ENCODE results near the gene SLC16A7. TPM values are rescaled to one million over a fixed set of nuclear protein-coding genes. Genes with fewer than 3 reads are reported as not detected.

Gene SLC16A7
- total RNA-seq, 6 experiments from 2014 or later, result 11.3 to 25.1 (median 20.5) TPM

DNA sequence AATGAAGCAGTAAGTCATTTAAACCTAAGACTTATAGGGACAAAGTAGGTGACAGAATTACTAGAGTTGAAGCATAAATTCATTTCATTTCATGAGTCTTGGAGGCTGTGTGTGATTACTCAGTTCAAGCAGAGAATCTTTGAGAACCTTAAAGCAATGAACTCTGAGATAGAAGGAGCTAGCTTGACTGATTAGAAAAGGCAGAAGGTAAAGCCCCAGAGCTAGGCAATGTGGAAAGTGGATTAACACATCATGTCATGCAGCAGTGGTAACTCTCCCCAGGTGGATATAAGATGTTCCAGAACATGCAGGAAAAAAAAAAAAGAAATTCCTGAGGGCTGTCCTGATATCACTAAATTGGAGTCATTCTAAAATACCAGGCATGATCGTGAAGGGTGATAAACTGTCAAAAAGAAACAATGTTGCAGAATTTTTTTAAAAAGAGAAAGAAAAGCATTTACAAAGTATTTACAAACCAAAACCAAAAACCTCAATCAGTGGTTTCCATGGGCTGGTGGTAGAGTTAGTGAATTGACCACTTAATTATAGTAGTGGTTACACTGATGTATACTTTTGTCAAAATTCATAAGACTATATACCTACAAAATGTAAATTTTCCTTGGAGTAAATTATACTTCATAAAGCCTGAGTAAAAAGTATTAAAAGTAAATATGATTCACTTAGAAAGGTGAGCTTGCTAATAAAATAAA is 12.7 kb upstream of the SLC16A7 start:
- ATAC-seq, result no peak
- Histone ChIP-seq H3K27me3 (no peaks in the 10 kb centered on the region), H3K4me1 (no peaks in the 10 kb centered on the region), H3K4me3 (no peak overlapping the region), H3K9me3 (no peaks in the 10 kb centered on the region), H3K36me3 (no peaks in the 10 kb centered on the region), H3K27ac (no peak overlapping the region)
- DNase-seq, result no peak
- intact Hi-C loops (cut with DNase I), result no loop called here
- no peak for TF ChIP-seq CTCF (IDR thresholded peaks at IDR 0.05)
- no peak for TF ChIP-seq POLR2A (IDR thresholded peaks at IDR 0.05)
- 65% methylated on average over 1 of the region's 1 CpG for WGBS (ENCODE audit: insufficient coverage, low coverage, low lambda C conversion rate, missing lambda C conversion rate)

DNA sequence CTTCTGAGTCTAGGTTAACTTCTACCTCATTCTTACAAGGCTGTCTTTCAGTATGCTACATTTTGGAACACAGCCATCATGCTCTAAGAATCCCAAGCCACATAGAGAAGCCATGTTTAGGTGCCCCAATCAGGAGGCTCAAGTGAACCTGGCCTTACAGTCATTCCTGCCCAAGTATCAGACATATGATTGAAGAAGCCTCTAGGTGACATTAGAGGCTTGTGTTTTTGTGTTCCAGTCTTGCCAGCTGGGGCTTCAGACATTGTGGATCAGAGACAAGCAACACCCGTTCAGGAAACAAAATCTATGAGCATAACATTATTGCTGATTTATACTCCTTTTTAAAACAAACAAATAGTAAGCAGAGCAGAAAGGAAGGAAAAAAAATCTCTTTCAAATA is 8.1 kb upstream of the SLC16A7 start:
- Histone ChIP-seq H3K36me3 (no peaks in the 10 kb centered on the region), H3K4me3 (no peak overlapping the region), H3K27me3 (no peaks in the 10 kb centered on the region), H3K4me1 (no peaks in the 10 kb centered on the region), H3K9me3 (no peaks in the 10 kb centered on the region), H3K27ac (no peak overlapping the region)
- 29% methylated on average over 1 of the region's 1 CpG for WGBS (ENCODE audit: insufficient coverage, low coverage, low lambda C conversion rate, missing lambda C conversion rate)
- no peak for ATAC-seq
- intact Hi-C loops (cut with DNase I), result no loop called here
- no peak for DNase-seq
- TF ChIP-seq POLR2A (IDR thresholded peaks at IDR 0.05), result no peak
- no peak for TF ChIP-seq CTCF (IDR thresholded peaks at IDR 0.05)

DNA sequence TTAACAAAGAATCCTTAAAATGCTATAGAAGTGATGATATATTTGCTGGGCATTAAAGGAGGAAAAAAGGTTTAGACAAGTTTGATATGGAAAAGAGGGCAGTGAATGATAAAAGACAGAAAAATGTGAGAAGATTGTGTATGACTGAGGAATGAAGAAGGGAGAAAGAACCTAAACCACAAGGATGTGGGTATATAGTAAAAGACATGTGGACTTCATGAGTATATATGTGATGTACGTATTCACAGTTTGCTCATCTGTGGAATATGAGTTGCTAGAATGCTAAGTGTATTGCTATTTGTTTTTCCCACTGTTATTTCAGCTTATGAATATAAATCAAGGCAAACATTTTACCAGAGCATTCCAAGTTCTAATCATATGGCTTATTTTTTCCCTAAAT is 2.1 kb upstream of the SLC16A7 start:
- 87% methylated on average over 1 of the region's 1 CpG for WGBS (ENCODE audit: insufficient coverage, low coverage, low lambda C conversion rate, missing lambda C conversion rate)
- no peak for ATAC-seq
- DNase-seq, result no peak
- Histone ChIP-seq H3K4me3 (no peak overlapping the region), H3K27ac (no peak overlapping the region), H3K4me1 (peaks cover 0 to 16% (median 0%) of the 10 kb centered on the region in 4 donors), H3K9me3 (no peaks in the 10 kb centered on the region), H3K27me3 (no peaks in the 10 kb centered on the region), H3K36me3 (no peaks in the 10 kb centered on the region)
- TF ChIP-seq CTCF (IDR thresholded peaks at IDR 0.05) (no peak), POLR2A (IDR thresholded peaks at IDR 0.05) (no peak)
- intact Hi-C loops (cut with DNase I), result no loop called here

- intact Hi-C loops (cut with DNase I), result no loop called here
- Histone ChIP-seq H3K9me3 (no peaks in the 10 kb centered on the region), H3K4me3 (peak overlapping the region; percentile 59 to 66 (median 64)), H3K4me1 (peaks cover 0 to 20% (median 0%) of the 10 kb centered on the region in 4 donors), H3K27ac (peak overlapping the region; percentile 87 to 97 (median 88)), H3K27me3 (no peaks in the 10 kb centered on the region), H3K36me3 (no peaks in the 10 kb centered on the region)
- TF ChIP-seq CTCF (IDR thresholded peaks at IDR 0.05) (no peak), POLR2A (IDR thresholded peaks at IDR 0.05) (no peak)
- WGBS (ENCODE audit: insufficient coverage, low coverage, low lambda C conversion rate, missing lambda C conversion rate), result 53% methylated on average over 4 of the region's 4 CpGs
- DNase-seq, result no peak
- ATAC-seq, result no peak
Measured at GRCh38 chr12:59594943-59595500, 807 bp upstream of the SLC16A7 start.
